Kidney epithelial cell (primary cell): ENCODE results near the gene GLT8D1. TPM values are rescaled to one million over a fixed set of nuclear protein-coding genes. Genes with fewer than 3 reads are reported as not detected.

Source experiments
- DNase-seq: peaks from one replicate; pipeline ENCODE4 v3.0.0-alpha.2; 2010; ENCODE audit warnings: low read depth
- H3K27me3 ChIP-seq: 2 replicates; pipeline ENCODE4 v1.6.0; 2011; ENCODE audit warnings: low read length; ENCODE audit not compliant: control insufficient read depth, insufficient read depth
- H3K36me3 ChIP-seq: 2 replicates; pipeline ENCODE4 v1.5.1; 2011; ENCODE audit warnings: low read length; ENCODE audit not compliant: control insufficient read depth, insufficient read depth
- H3K4me3 ChIP-seq: 2 replicates; pipeline ENCODE4 v1.5.1; 2011; ENCODE audit warnings: low read depth, mild to moderate bottlenecking, control low read depth, low read length
- total RNA-seq: library from RNA; depleted of rRNA; stranded (reverse); fragments of >200 nt; gene quantifications from 2 replicates; pipeline ENCODE4 v1.2.3, GENCODE V29; 2015
- TF ChIP-seq, protein P1 (sequence below): IDR thresholded peaks from 2 replicates; pipeline ENCODE4 v1.5.1; 2011; ENCODE audit warnings: mild to moderate bottlenecking, moderate library complexity, low read length, control low read depth, inconsistent platforms; ENCODE audit not compliant: insufficient read depth, poor library complexity, severe bottlenecking

Gene GLT8D1
- total RNA-seq, 1 donor from 2014 or later: 40.9 TPM

DNA sequence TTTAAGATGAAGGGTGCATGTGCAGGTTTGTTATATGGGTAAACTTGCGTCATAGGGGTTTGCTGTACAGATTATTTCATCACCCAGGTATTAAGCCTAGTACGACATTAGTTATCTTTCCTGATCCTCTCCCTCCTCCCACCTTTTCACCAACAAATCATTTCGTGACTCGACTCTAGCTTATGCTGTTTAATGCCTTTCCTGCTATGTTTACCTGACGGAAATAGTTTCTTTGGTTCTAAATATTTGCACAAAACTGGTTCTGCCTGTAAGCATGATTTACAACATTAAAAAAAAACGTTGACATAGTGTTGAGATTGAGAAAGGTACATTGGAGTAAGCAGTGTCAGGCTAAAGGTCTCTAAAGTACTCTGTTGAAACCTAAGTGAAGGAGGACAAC, 17.3 kb downstream of the GLT8D1 start:
- Histone ChIP-seq H3K27me3 (no peaks in the 10 kb centered on the region), H3K36me3 (peaks cover 8% of the 10 kb centered on the region), H3K4me3 (no peak overlapping the region)
- TF ChIP-seq, protein P1, sequence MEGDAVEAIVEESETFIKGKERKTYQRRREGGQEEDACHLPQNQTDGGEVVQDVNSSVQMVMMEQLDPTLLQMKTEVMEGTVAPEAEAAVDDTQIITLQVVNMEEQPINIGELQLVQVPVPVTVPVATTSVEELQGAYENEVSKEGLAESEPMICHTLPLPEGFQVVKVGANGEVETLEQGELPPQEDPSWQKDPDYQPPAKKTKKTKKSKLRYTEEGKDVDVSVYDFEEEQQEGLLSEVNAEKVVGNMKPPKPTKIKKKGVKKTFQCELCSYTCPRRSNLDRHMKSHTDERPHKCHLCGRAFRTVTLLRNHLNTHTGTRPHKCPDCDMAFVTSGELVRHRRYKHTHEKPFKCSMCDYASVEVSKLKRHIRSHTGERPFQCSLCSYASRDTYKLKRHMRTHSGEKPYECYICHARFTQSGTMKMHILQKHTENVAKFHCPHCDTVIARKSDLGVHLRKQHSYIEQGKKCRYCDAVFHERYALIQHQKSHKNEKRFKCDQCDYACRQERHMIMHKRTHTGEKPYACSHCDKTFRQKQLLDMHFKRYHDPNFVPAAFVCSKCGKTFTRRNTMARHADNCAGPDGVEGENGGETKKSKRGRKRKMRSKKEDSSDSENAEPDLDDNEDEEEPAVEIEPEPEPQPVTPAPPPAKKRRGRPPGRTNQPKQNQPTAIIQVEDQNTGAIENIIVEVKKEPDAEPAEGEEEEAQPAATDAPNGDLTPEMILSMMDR: no peak
- no peak for DNase-seq

DNA sequence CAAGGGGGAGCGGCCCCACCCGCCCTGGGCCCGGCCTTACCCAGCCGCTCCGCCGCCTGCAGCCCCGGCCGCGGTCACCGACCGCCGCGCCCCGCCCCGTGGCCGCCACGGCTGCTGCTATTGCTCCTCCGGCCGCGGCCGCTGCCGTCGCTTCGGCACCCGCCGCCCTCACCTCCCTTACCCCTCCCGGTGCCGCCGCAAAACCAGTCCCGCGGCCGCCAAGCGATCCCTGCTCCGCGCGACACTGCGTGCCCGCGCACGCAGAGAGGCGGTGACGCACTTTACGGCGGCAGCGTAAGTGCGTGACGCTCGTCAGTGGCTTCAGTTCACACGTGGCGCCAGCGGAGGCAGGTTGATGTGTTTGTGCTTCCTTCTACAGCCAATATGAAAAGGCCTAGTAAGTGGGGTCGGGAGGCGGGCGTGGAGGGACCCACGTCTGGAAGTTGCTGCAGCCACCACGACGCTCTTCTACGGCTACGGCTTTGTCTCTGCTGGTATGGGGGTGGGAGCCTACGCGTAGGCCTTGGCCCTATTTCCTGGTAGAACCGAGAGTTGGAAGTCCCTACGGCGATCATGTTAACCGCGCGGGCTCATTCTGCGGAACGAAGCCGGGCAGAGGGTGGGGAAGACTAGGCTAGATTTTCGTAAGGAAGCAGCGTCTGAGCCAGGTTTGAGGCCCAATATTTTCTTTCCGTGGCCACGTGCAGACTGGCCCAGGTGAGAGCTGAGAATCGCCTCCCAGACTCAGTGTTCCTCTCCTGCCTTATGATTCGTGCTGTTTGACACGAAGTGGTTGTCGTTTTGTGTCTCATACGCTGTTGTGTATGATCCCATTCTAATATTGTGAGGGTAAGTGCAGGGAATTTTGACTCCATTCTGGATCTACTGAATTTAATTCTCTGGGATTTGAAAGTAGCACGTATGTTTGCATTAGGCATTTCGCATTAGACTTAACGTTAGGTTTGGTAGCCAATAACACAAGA, 19.6 kb downstream of the GLT8D1 start, which contains the start of the genes GNL3 and PBRM1:
Gene GNL3 (plus strand): TSS at position 324 of the 983 bp plus-strand sequence. CDS start 61 bp downstream, at position 385.
Gene PBRM1 (minus strand): TSS at position 205 of the 983 bp plus-strand sequence.
- DNase-seq: peak; percentile 73
- H3K36me3 ChIP-seq: peaks cover 6% of the 10 kb centered on the region
- TF ChIP-seq, protein P1: no peak
- no peaks in the 10 kb centered on the region for H3K27me3 ChIP-seq
- peak within 1 kb of the TSS; percentile 74 for H3K4me3 ChIP-seq

DNA sequence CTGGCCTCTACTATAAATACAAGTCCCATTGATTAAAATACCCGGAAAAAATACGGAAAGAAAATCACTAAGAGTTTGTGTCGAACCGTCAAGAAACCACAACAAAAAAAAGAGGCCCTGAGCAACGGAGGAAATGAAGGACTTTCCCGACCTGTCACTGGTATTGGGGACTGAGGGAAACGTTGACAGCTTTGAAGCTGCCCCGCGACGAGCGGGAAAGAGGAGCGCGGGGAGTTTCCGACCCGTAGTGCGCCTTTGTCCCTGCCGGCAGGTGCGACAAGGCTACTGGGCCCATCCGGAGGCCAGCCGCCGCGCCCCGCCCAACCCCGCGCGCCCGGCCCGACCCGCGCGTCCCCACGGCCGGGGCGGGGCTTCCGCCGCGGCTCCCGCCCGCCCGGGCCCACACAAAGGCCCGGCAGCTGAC, 20.3 kb downstream of the GLT8D1 start:
- Histone ChIP-seq H3K36me3 (peaks cover 6% of the 10 kb centered on the region), H3K4me3 (peak overlapping the region; percentile 74), H3K27me3 (no peaks in the 10 kb centered on the region)
- DNase-seq: no peak
- TF ChIP-seq, protein P1: no peak

DNA sequence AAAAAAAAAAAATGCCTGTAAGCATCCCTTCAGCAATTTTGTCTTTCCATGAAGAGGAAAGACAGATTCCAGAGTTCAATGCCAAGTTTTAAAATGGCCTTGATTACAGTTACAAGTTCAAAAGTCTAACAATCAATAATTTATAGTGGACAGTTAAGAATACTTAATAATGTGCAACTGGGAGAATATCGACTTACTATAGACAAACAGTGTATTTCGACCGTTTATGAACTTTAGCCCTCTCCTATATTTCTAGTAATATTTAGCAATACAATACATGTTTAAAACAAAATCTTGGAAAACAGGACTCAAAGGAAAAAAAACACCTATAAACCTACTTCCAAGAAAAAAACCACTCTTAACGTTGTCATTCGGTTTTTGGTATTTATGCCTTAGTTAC, 21.4 kb downstream of the GLT8D1 start:
- H3K36me3 ChIP-seq: peaks cover 9% of the 10 kb centered on the region
- DNase-seq: no peak
- H3K27me3 ChIP-seq: no peaks in the 10 kb centered on the region
- TF ChIP-seq, protein P1: no peak
- H3K4me3 ChIP-seq: peak overlapping the region; percentile 74

DNA sequence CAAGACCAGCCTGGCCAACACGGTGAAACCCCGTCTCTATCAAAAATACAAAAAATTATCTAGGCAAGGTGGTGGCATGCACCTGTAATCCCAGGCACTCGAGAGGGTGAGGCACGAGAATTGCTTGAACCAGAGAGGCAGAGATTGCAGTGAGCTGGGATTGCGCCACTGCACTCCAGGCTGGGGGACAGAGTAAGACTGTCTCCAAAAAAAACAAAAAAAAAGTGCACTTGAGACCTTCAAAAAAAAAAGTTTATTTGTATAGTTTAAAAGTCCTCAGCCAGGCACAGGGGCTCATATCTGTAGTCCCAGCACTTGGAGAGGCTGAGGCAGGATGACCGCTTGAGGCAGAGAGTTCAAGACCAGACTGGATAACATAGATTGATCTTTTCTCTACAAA, 22.0 kb downstream of the GLT8D1 start:
- no peaks in the 10 kb centered on the region for H3K27me3 ChIP-seq
- peaks cover 7% of the 10 kb centered on the region for H3K36me3 ChIP-seq
- no peak overlapping the region for H3K4me3 ChIP-seq
- no peak for DNase-seq
- TF ChIP-seq, protein P1: no peak
